ENCODE data around the gene BIRC2. TPM values are rescaled to one million over a fixed set of nuclear protein-coding genes. Genes with fewer than 3 reads are reported as not detected.

BIRC2 gene
- total and polyA plus RNA-seq, 10 of the 15 experiments (the other 5 are each of a cell fraction or from before 2014, with no cell fraction given) = 13.8 to 75.8 (median 26.5) TPM

DNA sequence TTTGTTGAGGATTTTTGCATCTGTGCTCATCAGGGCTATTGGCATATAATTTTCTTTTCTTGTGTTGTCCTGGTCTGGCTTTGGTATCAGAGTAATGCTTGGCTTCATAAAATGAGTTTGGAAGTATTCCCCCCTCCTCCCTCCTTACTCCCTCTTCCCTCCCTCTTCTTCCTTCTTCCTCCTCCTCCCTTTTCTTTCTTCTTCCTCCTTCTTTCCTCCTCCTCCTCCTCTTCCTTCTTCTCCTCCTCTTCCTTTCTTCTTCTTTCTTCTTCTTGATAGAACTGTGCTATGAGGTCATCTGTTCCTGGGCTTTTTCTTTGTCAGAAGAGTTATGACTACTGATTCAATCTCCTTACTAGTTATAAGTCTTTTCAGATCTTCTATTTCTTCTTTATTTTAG, 10.1 kb downstream of the BIRC2 start:
- in situ Hi-C loops (cut with MboI) = no loop called here
- ATAC-seq (no peak), DNase-seq (ENCODE audit: low read depth, low spot score) (no peak), FAIRE-seq (no peak)
- ChIA-PET POLR2A (no interaction called here), SMC1A (ENCODE audit: uncharacterized antibody, unreplicated experiment) (interaction anchor here (0.6 to 5.2 kb wide), 2 partner anchors 8 to 63 kb away, joined by 3 to 37 read pairs; no protein-coding TSS in a partner anchor), RAD21 (ENCODE audit: unreplicated experiment) (no interaction called here), CTCF (interaction anchor here (1.0 to 2.8 kb wide), 2 partner anchors 10 to 15 kb away, joined by 3 to 11 read pairs; no protein-coding TSS in a partner anchor)
- Histone ChIP-seq H3K79me2 (ENCODE audit: control insufficient read depth, insufficient read depth, low read length) (no peaks in the 10 kb centered on the region; the same call in 1 of the 2 replicates), H2AFZ (ENCODE audit: control insufficient read depth, low read depth, low read length) (no peak overlapping the region), H3K27ac (ENCODE audit: control insufficient read depth, insufficient read depth) (no peak overlapping the region), H3K4me2 (ENCODE audit: control insufficient read depth, insufficient read depth) (no peak overlapping the region), H3K27me3 (replicated peaks in 1 of 2; ENCODE audit: control insufficient read depth in 2 of 2, insufficient read depth in 2 of 2, low read length in 1 of 2) (no peaks in the 10 kb centered on the region), H4K20me1 (ENCODE audit: control insufficient read depth, insufficient read depth) (no peaks in the 10 kb centered on the region), H3K36me3 (ENCODE audit: control insufficient read depth in 2 of 2, insufficient read depth in 2 of 2, low read length in 1 of 2) (peaks cover 4 to 11% of the 10 kb centered on the region in 2 experiments; a peak in 3 of 4 replicates), H3K9ac (ENCODE audit: control insufficient read depth, insufficient read depth, low read length) (no peak overlapping the region), H3K9me3 (replicated peaks; ENCODE audit: control insufficient read depth, insufficient read depth, low read length) (peaks cover 12% of the 10 kb centered on the region; the same call in 2 of the 3 replicates), H3K4me1 (ENCODE audit: control insufficient read depth, insufficient read depth, low read length) (no peaks in the 10 kb centered on the region), H3K4me3 (no peak overlapping the region)
- BruUV-seq (replicated peaks) = no TSS peak
- TF ChIP-seq ETV6 (conservative IDR thresholded peaks at IDR 0.05 in 1 of 2, IDR thresholded peaks at IDR 0.05 in 1 of 2; ENCODE audit: borderline replicate concordance in 1 of 2, low read depth in 1 of 2) (no peak), IKZF2 (IDR thresholded peaks at IDR 0.05) (no peak)
- intact Hi-C loops (cut with micrococcal nuclease; ENCODE audit: unreplicated experiment) = no loop called here

DNA sequence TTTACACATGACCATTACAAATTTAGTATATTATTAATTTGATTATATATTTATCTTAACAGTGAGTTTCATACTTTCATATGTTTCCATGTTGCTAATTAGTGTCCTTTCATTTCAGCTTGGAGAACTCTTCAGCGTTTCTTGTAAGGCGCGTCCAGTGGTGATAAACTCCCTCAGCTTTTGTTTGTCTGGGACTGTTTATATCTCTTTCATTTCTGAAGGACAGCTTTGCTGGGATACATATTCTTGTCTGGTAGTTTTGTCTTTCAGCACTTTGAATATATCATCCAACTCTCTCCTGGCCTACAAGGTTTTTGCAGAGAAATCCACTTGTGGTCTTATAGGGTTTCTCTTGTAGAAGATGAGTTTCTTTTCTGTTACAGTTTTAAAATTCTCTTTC, 12.4 kb downstream of the BIRC2 start:
- WGBS (ENCODE audit: insufficient coverage, insufficient replicate concordance, low lambda C conversion rate, missing lambda C conversion rate) = 78% methylated on average over 3 of the region's 3 CpGs
- ChIA-PET SMC1A (ENCODE audit: uncharacterized antibody, unreplicated experiment) (interaction anchor here (0.8 to 5.2 kb wide), 10 partner anchors 8 to 254 kb away, joined by 3 to 37 read pairs (median 5); no protein-coding TSS in a partner anchor), POLR2A (interaction anchor here (1.2 to 1.5 kb wide), 2 partner anchors 9 to 32 kb away, joined by 3 to 6 read pairs; no protein-coding TSS in a partner anchor), CTCF (interaction anchor here (0.9 to 3.3 kb wide), 9 partner anchors 8 to 307 kb away, joined by 3 to 19 read pairs (median 7); no protein-coding TSS in a partner anchor), RAD21 (ENCODE audit: unreplicated experiment) (interaction anchor here (0.8 to 3.8 kb wide), 5 partner anchors 9 to 129 kb away, joined by 3 to 13 read pairs (median 4); partner anchors contain the start of gene BIRC2)
- no peak for FAIRE-seq
- Histone ChIP-seq H3K36me3 (ENCODE audit: control insufficient read depth in 2 of 2, insufficient read depth in 2 of 2, low read length in 1 of 2) (peaks cover 4 to 17% of the 10 kb centered on the region in 2 experiments), H3K9me3 (replicated peaks; ENCODE audit: control insufficient read depth, insufficient read depth, low read length) (peaks cover 12% of the 10 kb centered on the region; the same call in 2 of the 3 replicates), H3K27ac (ENCODE audit: control insufficient read depth, insufficient read depth) (no peak overlapping the region), H2AFZ (ENCODE audit: control insufficient read depth, low read depth, low read length) (no peak overlapping the region), H3K9ac (ENCODE audit: control insufficient read depth, insufficient read depth, low read length) (no peak overlapping the region), H3K27me3 (replicated peaks in 1 of 2; ENCODE audit: control insufficient read depth in 2 of 2, insufficient read depth in 2 of 2, low read length in 1 of 2) (no peaks in the 10 kb centered on the region), H3K79me2 (ENCODE audit: control insufficient read depth, insufficient read depth, low read length) (no peaks in the 10 kb centered on the region; the same call in 1 of the 2 replicates), H3K4me3 (no peak overlapping the region), H3K4me2 (ENCODE audit: control insufficient read depth, insufficient read depth) (no peak overlapping the region), H4K20me1 (ENCODE audit: control insufficient read depth, insufficient read depth) (no peaks in the 10 kb centered on the region), H3K4me1 (ENCODE audit: control insufficient read depth, insufficient read depth, low read length) (no peaks in the 10 kb centered on the region)
- BruUV-seq (replicated peaks) = no TSS peak
- DNase-seq (ENCODE audit: low read depth, low spot score) = no peak
- in situ Hi-C loops (cut with MboI) (no loop called here), intact Hi-C loops (cut with micrococcal nuclease; ENCODE audit: unreplicated experiment) (no loop called here)
- ATAC-seq = no peak
- no peak for TF ChIP-seq NR2C1 (IDR thresholded peaks at IDR 0.05)
- TF ChIP-seq SIN3A (IDR thresholded peaks at IDR 0.05; ENCODE audit: low read depth, low read length) = no peak
- TF ChIP-seq ZNF384 (IDR thresholded peaks at IDR 0.05; ENCODE audit: borderline replicate concordance, low read depth, low read length) = no peak
- TF ChIP-seq, protein P1, sequence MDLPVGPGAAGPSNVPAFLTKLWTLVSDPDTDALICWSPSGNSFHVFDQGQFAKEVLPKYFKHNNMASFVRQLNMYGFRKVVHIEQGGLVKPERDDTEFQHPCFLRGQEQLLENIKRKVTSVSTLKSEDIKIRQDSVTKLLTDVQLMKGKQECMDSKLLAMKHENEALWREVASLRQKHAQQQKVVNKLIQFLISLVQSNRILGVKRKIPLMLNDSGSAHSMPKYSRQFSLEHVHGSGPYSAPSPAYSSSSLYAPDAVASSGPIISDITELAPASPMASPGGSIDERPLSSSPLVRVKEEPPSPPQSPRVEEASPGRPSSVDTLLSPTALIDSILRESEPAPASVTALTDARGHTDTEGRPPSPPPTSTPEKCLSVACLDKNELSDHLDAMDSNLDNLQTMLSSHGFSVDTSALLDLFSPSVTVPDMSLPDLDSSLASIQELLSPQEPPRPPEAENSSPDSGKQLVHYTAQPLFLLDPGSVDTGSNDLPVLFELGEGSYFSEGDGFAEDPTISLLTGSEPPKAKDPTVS (IDR thresholded peaks at IDR 0.05; ENCODE audit: low read depth, low read length) = no peak

All from GM12878 (cell line).